GM18519 (cell line): ENCODE results near the gene ANKRD11.

Source experiments
- ATAC-seq: cut with Tn5 transposase; IDR thresholded peaks from one replicate; pipeline ENCODE4 v1.9.1; 2021; ENCODE audit warnings: mild to moderate bottlenecking, moderate library complexity; ENCODE audit not compliant: unreplicated experiment, low FRiP score

The ANKRD11 gene

DNA sequence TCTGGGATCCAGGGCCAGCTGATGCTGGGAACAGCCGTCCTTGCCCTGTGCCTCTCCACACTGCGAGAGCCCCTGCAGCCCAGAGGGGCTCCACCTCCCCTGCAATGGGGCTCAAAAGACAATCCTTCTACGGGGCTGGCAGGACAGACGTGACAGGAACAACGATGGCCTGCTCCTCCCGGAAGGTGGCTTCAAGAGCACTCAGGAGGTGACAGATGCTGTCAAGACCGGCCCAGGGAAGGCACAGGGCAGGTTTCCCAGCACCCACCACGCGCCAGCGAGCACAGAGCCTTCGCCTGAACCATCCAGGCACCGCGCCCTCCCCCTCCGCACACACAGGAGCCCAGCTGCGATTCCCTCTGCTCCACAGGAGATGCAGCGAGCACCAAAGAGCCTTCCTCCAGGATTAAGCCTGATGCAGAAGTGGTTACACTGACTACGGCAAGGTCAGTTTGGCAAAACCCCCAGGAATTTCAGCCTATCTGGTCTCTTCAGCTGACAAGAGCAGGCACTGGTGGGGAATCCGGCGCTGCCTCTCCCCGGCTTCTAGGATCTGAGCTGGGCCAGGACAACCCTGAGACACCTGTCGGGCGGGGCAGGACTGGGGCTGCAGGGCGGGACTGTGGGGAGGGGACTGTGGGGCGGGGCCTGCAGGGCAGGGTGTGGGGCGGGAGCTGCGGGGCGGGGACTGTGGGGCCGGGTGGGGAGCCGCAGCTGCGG lies 169.4 kb downstream of the ANKRD11 start:
- ATAC-seq: no peak

DNA sequence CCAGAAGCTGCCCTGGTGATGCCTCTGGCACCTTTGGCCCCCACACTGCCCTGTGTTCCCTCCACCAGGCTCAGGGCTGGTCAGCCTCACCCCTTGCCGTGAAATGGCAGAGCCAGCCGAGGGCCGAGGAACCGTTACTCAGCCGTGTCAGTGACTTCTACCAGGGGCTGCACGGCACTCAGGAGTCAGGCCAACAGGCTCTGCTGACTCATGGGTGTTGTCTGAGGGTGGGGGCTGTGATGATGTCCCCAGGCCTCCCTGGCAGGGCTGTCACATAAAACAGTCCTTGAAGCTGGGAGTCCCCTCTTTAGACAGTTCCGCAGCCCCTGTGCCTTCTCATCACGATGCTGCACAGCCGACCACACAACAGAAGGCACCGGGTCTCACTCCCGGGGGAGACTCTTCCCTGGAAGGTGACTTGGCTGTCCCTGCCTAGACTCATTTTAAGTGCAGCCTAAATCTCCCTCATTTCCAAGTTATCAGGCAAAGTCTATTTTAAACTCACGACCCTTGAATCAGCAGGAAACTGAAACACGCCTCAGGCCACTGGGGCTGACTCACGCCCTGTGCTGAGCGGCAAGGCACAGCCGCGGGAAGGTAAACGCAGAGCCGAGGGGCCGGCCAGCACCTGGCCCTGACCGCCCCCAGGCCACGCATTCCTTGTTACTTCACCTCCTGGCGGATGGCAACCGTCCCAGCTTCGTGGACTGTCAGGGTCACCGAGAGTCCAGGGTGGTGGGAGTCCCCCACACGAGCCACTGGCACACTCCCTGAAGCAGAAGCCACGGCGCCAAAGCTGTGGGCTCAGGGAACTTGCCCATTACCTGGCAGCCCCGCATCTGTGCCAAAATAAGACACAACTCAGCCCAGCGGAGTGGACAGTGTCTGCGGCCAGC lies 170.2 kb downstream of the ANKRD11 start:
- ATAC-seq: no peak

DNA sequence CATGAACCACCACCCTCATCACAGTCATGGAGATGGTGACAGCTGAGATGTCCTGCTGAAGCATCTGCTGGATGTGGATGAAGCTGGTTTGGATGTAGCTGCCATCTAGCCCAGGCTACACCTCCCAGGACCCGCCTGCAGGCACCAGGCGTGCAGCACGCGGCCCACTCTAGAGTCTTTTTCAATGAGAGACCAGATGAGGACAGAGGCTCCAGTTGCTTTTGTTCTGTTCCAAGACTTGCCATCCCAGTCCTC lies 170.8 kb downstream of the ANKRD11 start:
- no peak for ATAC-seq

DNA sequence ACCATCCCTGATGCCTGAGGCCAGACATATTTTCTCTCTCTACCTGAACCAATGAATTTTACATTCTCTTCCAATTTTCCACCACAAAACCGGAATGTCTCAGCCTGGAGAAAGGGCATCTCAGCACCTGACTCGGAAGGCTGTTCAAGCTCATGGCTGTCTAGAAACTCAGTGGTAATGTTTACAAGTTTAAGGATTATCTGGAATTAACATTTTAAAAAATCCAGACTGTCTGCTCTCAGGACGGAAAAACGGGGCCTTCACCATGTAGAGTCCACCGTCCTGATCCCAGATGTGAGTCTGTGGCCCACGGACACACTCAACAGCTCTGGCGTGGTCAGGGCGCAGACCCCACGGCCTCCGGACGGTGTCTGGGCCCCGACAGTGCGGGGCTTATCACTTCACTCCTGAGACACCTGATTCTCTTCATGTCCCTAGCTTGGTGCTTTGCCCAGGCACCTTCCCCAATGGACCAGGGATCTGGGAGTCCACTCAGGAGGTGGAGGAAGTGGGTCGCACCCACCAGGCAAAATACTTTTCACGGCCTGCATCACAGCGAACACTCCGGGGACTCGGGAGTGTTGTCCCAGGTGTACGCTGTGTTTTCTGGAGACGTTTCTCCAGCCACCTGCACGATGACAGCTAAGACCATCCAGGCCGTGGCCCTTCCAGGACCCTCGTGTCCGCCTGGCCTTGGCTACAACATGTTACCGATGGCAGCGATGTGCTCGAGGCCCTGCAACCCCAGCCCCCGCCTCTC lies 171.3 kb downstream of the ANKRD11 start:
- no peak for ATAC-seq

DNA sequence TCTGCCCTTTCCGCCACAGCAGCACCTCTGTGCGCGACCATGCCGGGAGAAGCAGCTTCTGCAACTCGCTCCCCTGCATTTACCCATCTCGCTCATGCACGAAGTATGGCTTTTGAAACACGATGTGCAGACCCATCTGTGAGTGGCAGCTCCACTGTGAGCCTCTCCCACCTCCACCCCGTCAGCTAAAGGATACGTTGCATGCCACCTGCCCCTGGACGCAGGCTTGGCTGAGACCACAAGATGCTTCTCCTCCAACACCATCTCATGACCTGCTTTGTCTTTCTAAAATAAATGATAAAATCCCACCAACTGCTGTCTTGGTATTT lies 172.0 kb downstream of the ANKRD11 start:
- no peak for ATAC-seq

DNA sequence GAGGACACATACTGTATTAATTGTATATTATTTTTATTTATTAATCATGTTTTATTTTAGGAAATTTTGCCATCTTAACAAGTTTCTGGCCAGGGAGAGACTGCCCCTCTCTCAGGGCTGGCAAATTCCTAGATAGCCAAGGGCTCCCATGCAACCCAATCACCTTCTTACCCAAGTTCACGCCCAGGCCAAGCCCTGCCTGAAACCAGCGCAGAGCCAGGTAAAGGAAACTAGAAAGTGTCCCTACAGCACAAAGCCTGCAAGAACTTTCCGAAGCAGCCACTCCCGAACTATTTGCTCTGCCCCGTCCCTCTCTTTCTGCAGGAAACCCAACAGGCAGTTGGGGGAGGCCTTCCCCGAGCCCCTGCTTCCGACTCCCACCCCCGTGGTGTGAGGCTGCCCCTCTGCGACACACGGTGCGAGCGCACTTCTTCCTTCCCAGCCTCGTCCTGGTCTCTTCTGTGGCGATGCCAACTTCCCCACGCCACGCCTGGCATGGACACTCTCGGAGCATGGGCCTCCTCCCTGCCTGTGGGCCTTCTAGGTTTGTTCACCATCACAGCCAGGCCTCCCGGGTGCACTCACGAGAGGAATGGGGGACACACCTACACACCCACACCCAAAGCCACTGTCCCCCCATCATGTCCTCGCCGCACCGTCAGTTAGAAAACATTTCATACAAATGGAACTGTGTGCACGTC lies 172.5 kb downstream of the ANKRD11 start:
- ATAC-seq: no peak

DNA sequence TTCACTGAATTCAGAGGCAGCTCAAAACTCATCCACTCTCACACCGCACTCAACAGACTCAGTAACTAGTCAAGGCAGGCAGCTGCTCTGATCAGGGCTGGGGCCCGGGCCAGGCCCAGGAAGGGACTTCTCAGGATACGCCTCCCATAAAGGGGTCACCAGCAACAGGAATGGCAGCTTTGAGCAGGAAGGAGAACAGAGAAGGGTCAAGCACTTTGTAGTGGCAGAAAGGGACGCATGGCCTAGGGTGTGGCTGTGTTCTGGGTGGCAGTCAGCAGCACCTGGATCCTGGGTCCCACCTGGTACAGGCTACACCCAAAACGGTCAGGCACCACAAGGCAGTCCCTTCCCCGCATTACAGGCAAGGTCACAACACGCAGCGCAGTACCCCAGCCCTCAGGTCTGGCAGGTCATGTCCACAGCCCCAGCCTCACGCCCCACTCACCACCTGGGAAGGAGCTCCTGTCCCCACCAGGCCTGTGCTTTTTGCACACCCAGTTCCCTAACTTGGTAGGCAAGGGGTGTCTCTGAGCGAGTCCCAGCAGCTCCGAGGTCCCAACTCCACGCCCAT lies 173.2 kb downstream of the ANKRD11 start:
- no peak for ATAC-seq

DNA sequence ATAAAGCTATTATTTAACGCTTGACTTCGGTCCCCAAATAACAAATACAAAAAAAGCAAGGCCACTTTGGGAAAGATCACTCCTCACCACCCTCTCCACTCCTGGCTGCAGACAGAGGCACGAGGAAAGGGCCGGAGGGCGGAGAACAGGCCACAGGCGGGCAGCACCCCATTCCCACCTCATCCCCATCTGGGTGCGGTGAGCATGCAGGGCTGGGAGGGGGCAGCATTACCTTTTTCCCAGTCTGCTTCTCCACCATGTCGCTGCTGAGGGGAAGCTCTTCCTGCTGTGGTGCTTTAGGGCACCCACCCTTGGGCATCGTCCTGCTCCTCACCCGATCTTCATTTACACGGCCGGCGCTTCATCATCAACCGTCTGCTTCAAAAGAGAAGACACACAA lies 173.7 kb downstream of the ANKRD11 start:
- ATAC-seq: no peak

DNA sequence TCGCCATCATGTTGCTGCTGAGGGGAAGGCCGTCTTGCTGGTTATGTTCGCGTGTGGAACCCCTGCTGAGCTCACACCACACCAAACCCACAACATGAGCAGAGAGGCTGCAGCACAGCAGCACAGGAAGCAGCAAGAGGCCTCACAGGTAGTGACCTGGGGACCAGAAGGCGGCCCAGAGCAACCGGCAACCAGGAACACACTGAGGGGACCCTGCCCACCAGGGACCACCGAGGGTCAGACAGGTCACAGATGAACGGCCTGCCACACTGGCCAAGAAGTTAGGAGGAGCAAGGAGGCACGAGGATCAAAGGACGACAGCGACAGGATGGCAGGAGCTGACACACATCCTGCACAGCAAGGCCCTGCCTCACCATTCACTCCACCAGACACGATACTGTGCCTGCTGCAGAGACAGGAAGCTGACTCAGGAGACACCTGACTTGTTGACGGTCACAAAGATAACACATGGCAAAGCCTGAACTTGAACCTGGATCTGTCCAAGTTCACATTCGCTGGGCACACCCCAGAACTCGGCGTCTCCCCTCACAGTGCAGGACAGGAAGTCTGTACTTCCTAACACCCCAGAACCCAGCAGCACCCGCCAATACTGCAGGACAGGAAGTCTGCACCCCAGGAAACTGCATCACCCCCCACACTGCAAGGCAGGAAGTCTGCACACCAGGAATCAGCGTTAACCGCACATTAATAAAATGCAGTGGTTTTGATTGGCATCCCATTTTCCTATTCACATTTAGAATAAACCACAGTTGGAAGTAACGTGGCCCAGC lies 174.4 kb downstream of the ANKRD11 start:
- ATAC-seq: no peak

DNA sequence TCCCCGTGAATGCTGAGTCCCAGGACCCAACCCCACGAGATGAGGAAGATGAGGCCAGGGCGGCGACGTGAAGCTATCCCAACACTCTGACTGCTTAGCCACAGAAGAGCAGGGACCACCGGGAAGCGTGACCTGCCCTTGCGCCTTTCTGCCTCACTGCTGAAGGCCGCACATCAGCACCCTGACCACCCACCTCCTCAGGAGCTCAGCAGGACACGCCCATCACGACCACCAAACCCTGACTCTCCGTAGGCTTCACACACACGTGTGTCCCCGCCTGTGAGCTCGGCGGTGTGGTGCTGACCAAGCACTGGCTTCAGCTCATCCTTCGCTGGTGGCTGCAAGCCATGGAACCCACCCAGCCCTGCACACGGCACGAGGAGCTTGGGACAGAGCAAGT lies 175.1 kb downstream of the ANKRD11 start:
- ATAC-seq: no peak

DNA sequence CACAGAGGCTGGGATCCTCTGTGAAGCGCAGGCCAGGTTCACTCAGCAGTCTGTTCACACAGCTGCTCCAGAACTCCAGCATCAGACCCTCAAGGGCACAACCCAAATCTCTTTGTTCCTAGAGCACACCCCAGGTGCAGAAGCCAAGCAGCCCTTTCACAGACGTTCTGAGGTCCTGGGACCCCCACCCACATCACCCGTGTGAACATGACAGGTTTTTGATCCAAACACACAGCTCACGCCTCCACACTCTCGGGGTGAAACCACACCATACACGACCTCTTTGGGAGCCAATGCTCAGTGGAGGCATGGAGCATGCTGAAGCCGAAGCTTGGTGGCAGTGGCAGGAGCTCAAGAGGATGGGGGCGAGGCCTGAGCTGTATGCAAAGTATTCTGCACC lies 175.5 kb downstream of the ANKRD11 start:
- no peak for ATAC-seq

DNA sequence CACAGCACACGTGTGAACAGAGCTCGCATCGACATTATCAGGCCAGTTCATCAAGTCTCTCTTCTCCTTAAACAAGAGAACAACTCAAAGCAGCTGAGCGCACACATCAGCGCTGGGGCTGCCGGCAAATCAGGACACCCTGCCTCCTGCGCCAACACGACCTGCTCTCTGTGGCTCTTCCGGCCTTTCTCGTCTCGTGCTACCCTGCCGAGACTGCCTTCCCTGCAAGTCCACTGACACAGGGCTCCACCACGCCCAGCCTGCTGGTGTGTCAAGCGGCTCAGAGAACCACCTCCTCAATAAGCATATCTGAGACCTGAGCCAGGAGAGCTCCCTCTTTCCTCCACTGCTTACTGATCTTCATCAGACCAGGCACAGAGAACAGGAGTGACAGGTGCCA lies 176.0 kb downstream of the ANKRD11 start:
- ATAC-seq: no peak

DNA sequence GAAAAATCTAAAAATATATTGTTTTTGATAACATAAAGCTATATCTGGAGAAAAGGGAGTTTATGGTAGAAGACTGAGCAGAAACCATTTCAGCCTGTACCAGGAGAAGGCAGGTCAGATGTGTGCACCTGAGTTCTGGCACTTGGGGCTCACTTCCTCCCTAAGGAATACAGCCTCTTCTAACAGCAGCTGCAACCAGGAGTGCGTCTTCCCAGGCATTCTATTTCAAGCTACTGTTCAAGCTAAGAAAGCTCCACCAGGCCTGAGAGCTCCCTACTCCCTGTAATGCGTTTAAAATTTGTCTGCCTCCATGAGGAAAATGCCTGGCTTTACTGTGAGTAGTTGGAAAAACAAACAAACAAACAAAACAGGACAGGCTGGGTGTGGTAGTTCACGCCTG lies 176.8 kb downstream of the ANKRD11 start:
- no peak for ATAC-seq

DNA sequence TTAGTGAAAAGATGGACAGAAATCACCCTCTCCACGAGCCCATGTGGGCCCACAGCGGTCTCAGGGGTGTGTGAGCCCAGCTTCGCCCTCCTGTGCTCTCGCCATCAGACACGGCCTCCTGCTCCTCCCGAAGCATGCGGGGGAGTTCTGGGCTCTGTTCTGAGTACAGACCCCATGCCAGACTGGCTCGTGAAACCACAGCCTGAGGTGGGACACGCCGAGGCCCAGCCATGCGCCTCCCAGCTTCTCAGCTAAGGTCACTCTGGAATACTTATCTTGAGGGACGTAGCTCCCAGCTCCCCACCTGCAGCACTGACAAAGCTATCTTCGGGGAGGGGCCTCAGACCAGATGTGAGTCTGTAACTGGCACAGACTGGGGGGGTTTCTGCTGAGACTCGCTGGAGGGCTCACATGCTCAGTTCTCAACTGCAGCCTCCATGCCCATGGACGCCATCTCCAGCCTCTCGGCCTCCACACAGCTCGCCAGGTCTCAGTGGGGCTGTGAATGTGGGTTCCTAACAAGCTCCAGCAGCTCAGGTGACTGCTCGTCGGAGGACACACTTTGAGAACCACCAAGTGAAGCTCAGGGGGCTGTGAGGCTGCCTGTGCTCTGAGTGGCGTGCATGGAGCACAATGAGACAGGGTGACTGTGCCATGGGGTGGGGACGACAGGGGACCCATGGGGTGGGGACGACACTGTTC lies 177.6 kb downstream of the ANKRD11 start:
- no peak for ATAC-seq

DNA sequence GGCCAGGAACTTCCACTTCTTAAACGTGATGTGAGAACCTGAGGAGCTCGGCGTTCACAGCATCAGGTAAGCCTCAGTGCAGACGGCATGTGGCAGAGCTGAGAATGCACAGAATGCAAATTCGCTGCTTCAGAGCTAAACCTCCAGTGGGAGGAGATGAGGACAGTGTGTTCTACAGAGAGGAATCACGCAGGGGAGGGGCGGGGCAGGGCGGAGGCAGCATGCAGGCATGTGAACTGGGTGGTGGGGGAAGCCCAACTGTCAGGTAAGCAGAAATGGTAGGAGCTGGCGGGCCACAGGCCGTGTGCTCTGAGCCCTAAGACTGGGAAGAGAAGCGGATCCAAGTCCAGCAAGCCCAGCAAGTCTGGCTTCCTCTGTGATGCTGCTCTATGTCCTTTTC lies 178.2 kb downstream of the ANKRD11 start:
- no peak for ATAC-seq

DNA sequence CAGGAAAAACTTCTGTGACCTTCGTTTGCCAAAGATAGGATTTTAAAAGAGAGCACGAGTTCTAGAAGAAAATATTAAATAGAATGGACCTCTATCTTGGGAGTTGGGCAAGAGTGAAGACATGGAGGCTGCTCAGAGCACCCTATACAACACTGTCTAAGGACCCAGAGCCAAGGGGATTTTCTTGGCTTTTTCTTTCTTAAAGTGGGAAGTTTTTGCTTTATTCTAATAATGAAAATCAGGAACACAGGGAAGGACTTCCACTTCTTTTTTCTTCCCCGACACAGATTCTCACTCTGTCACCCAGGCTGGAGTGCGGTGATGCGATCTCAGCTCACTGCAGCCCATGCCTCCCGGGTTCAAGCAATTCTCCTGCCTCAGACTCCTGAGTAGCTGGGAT lies 178.7 kb downstream of the ANKRD11 start:
- ATAC-seq: no peak

DNA sequence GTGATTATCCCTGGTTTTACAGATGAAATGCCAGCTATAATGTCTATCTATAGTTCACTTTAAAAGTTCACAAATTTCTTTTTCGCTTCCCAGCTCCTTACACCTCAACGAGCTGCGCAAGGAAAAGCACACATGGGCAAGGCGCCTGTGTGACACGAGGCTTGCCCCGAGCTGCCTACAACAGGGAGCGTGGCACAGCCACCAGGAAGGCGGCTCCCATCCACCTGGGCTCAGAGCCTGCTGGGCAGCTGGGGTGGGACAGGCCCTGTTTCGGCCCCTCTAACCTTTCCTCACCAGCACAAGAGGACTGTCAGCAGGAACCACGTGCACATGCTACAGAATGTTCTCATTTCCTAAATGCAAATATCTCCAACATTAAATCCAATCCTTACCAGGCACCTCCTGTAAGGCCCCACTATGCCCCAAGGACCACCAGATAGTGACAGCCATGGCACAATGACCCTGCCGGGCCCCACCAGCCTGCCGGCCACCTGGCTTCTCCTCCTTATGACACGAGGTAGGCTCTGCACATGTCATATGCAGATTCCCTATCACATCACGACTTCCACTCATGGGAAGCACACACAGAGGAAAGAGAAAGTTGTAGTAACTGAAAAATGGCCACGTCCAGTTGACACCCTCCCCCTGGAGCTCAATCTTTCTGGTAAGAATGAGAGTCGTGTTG lies 180.8 kb downstream of the ANKRD11 start:
- ATAC-seq: no peak

DNA sequence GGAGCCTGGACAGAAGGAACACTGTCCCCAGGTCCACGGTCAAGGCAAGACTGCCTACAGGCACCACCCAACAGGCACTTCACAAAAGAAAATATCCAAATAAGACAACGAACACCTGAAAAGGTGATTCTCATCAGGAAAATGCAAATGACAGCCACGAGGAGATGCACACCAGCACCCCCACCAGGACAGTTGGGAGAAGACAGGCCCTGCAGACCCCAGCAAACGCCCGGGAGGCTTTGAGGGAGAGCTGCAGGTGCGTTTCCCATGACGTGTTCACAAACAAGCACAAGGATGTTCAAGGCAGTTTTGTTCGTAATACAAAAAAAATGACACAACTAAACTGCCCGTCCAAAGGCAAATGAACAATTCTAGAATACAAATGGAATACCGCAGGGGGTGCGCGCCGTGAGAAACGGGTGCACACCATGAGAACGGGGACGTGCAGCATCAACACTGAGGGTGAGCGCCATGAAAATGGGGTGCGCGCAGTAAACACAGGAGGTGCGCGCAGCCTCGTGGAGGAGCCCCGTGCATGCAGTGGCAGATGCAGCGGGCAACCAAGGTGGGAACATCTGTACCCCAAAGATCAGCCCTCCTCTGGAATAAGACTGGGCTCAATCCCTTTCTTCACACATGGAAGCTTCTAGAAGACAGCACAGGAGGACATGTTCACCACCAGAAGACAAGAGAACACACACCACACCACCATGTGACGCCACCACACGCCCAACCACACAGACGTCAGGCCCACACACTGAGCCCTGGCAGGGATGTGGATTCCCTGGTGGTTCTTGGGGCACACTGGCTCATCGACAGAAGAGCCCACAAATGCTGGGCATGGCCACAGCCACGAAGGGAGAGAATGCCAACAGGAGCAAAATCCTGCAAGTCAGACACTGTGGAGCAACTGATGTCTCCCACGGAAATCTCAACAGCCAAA lies 181.7 kb downstream of the ANKRD11 start:
- no peak for ATAC-seq
